ENCODE results near the gene HNRNPA2B1.
A peak's percentile ranks its signal among the peaks of the same experiment; 100 is the strongest.
"Not testable (repeated sequence)": the region's sequence is repeated elsewhere in the genome, so short reads cannot be mapped to it uniquely, and the experiment has no call there.

The HNRNPA2B1 gene

DNA sequence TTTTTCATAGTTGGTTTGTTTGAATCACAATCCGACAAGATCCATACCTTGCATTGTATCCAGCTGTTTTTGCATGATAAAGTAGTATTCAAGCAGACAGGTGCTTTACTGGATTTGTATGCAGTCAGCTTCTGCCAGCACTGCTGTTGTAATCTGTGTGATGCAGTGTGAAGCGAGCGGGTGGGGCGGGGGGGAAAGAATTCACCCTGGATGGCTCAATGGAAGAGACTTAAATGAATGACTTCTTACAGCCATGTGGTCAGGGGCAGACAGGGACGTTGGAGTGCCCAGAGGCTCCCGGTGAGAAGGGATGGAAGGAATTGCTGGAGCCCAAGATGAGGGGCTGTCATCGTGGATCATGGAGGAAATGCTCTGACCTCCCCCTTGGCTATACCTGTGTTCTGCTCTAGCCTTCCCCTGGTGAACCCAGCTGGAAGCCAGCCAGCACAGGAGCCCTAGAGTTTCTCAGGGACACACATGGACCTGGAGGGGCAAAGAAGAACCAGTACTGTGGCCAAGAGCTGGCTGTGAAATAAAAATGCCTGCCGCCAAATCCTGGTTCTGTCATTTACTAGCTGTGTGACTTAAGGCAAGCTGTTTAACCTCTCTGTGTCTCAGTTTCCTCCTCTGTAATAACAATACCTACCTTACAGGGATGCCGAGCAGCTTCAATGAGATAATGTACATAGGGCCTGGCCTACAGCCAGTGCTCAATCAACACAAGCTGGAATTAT is 34.4 kb downstream of the HNRNPA2B1 start:
- DNase-seq (ENCODE audit: low spot score), result no peak

DNA sequence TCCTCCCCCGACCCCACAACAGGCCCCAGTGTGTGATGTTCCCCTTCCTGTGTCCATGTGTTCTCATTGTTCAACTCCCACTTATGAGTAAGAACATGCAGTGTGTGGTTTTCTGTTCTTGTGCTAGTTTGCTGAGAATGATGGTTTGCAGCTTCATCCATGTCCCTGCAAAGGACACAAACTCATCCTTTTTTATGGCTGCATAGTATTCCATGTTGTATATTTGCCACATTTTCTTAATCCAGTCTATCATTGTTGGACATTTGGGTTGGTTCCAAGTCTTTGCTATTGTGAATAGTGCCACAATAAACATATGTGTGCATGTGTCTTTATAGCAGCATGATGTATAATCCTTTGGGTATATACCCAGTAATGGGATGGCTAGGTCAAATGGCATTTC is 36.7 kb downstream of the HNRNPA2B1 start:
- DNase-seq (ENCODE audit: low spot score), result not testable (repeated sequence)

DNA sequence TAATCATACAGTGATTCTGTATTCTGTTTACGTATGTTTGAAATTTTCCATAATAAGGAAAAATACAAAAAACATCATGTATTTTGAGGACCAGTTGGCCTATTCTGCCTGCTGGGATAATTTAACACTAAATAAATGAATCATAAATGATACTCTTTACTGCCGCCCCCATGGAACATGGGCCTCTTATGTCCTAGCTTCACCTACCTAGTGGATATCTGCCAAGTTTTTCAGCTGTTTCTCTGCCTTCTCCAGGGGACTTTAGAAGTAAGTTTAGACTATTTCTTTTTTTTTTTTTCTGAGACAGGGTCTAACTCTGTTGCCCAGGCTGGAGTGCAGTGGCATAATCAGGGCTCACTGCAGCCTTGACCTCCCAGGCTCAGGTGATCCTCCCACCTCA is 38.1 kb downstream of the HNRNPA2B1 start:
- no peak for DNase-seq (ENCODE audit: low spot score)

DNA sequence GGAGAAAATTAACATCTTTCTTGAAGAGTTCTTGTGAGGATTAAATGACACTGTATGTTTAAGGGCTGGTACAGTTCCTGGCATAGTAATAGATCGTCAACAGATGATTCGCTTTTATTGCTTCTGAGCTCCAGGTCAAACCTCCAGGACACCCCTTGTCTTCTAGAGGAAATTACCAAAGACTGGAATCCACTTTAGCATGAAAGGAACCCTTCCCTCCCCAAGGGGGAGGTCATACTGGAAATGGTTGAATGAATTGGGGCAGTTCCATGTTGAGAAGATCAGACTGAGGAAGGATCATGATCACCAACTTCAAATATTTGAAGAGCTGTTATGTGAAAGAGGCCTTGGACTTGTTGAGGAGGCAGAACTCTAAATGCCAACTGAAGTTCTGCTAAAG is 39.6 kb downstream of the HNRNPA2B1 start:
- no peak for DNase-seq (ENCODE audit: low spot score)

DNA sequence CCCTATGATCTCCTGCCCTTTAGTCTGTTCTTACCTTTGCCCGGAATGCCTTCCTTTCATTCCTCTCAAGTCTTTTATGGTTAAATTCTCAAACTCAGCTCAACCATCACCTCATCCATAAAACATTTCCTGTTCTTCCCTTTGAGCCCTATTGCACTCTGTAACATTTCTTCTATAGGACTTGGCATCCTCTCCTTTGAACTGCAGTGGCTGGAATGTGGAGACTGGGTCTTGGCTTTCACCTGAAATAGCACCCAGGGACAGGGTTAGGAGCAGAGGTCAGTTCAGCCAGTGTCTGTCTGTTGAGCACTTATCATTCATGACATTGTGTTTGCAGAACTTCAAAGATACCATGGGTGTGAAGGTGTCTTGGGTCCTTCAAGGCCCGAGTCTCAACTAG is 41.3 kb downstream of the HNRNPA2B1 start:
- DNase-seq (ENCODE audit: low spot score), result no peak

DNA sequence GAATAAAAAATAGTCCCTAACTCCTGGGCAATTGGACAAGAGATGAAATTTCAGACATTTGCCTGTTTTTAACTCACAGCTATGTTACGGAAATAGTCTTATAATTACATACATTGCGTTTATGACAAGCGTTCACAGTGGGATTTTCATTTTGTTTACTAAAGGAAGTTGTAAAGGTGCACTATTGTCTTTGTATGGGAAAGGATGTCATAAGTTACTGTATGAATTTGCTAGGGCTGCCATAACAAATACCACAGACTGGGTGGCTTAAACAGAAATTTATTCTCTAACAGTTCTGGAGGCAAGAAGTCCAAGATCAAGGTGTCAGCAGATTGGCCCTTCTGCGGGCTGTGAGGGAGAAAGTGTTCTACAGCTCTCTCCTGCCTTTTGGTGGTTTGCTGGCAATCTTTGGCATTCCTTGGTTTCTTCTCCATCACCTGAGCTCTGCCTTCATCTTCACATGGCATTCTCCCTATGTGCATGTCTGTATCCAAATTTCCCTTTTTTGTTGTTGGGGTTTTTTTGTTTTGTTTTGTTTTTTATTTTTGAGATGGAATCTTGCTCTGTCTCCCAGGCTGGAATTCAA is 42.9 kb downstream of the HNRNPA2B1 start:
- DNase-seq (ENCODE audit: low spot score), result no peak

DNA sequence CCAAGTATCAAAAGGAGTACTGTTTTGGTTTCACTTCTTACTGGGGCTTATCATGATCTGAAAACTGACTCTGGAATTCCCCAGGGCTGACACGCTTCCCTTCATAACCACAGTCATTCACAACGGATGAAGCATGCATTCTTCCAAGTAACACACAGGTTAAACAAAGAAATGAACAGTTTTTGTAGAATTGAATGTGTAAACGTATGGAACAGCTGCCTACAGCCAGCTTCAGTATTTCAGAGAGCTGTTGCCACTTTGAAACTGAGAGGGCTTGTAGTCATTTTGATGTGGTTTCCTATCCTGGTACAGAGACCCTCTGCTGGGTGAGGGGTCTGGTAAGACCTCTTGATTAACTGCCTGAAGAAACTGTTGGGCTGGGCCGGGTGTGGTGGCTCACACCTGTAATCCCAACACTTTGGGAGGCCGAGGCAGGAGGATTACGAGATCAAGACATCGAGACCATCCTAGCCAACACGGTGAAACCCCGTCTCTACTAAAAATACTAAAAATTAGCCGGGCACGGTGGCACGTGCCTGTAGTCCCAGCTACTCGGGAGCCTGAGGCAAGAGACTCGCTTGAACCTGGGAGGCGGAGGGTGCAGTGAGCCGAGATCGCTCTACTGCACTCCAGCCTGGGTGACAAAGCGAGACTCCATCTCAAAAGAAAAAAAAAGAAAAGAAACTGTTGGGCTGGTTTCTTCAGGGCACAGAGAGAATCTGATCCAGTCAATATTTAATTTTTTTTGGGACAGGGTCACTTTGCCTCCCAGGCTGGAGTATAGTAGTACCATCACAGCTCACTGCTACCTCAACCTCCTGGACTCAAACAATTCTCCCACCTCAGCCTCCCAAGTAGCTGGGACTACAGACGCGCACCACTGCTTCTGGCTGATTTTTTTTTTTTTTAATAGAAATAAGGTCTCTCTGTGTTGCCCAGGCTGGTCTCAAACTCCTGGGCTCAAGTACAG is 43.8 kb downstream of the HNRNPA2B1 start:
- DNase-seq (ENCODE audit: low spot score), result peak; percentile 84

DNA sequence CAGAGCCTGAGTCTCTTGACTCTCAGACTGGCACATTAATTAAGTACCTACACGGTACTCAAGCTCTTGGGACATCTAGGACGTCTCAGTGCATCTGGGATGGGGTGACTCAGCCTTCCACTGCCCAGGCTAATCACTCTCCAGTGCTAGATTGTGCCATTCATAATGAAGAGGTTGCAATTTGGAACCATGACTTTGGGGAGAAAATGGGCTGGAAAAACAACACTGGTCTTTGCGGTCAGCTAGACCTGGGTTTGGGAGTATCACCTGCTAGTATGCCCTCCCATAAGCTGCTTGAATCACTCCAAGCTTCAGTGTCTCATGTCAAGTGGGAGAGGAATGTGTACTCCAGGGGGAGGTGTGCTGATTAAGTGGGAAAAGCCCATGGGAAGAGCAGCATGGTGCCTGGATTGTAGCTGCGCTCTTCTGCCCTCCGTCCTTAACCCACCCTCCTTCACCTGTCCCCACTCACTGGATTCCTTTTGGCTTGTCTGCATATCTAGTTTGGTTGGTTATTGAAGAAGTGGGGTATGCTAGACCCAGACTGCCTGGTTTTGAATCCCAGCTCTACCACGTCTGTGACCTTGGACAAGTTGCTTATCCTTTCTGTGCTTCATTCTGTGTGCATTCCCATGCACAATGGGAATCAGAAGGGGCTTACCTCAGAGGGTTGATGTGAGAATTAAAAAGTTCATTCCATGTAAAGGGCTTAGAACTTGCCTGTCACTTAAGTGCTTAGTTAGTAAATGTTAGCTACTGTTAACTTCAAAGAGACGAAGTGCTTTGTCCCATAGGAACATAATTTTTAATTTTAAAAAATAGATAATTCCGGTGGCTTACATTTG is 44.8 kb downstream of the HNRNPA2B1 start:
- DNase-seq (ENCODE audit: low spot score), result no peak

DNA sequence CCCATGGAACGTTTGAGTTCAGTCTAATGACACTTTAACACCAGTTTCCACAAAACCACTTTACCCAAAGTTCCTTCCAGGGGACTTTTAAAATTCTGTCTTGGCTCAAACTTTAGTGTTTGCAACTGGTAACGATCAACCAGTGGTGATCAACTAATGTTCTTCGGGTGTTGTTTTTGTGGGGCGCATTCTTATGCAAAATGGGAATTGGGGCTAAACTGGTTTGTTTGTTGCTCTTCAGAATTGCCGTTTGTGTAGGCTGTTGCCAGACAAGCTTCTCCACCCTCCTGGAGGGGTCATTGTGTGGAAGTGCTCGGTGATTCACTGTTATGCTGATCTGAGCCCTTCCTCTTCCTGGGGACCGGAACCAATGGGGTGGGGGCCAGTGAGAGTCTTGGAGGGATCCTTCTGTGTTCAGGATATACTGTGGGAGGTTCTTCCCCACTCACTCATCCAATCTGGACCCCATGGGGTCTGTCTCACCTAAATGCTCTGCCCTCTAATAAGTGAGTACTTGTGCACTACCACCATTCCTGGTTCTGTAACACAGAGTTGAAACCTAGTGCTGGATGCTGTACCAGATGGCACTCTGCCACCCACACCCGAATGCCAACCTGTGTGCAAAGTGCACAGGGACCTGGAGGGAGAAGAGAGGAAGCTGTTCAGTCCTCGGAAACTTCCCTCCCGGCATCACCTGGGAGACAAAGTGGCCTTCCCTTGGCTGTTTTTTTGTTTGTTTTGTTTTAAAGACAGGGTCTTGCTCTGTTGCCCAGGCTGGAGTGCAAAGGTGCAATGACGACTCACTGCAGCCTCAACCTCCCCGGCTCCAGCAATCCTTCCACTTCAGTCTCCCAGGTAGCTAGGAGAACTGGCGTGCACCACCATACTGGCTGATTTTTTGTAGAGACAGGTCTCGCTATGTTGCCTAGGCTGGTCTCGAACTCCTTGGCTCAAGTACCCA is 46.4 kb downstream of the HNRNPA2B1 start:
- peak; percentile 56 for DNase-seq (ENCODE audit: low spot score)

DNA sequence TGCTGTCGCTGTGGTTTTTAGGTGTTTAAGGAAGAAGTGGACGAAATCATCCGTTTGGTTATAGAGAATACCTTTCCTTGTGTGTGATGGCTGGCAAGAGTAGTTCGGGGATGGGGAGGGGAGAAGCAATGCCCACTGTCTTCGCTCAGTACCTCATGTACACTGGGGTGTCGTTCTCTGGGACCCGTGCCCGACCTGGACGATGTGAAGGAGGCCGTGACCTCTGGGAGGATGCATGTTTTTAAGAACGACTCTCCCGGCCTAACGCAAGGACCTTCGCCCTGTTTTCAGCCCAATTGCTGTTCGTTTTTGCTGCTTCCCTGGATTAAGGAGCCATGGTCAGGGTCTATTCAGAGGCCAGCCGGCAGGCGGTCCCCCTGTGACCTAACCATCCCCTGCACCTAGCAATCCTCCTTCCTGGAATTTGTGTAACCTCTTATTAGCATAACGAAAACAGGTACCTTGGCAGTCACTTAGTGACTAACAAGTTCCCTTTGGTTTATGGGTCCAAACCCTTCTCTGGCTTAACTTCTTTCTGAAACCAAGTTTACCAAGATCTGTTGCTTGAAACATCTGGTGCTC is 47.2 kb downstream of the HNRNPA2B1 start:
- peak; percentile 54 for DNase-seq (ENCODE audit: low spot score)

DNA sequence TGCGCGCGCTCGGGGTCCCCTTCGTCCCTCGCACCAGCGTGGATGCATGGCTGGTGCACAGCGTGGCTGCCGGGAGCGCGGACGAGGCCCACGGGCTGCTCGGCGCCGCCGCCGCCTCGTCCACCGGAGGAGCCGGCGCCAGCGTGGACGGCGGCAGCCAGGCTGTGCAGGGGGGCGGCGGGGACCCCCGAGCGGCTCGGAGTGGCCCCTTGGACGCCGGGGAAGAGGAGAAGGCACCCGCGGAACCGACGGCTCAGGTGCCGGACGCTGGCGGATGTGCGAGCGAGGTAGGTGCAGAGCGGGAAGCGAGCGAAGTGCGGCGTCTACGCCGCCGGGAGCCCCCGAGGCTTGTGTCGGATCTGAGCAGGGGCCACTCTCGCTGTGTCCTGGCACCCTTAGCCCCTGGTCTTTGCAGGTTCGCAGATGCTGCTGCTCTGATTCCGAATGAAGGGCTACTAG is 47.7 kb downstream of the HNRNPA2B1 start:
- DNase-seq (ENCODE audit: low spot score), result not testable (repeated sequence)

DNA sequence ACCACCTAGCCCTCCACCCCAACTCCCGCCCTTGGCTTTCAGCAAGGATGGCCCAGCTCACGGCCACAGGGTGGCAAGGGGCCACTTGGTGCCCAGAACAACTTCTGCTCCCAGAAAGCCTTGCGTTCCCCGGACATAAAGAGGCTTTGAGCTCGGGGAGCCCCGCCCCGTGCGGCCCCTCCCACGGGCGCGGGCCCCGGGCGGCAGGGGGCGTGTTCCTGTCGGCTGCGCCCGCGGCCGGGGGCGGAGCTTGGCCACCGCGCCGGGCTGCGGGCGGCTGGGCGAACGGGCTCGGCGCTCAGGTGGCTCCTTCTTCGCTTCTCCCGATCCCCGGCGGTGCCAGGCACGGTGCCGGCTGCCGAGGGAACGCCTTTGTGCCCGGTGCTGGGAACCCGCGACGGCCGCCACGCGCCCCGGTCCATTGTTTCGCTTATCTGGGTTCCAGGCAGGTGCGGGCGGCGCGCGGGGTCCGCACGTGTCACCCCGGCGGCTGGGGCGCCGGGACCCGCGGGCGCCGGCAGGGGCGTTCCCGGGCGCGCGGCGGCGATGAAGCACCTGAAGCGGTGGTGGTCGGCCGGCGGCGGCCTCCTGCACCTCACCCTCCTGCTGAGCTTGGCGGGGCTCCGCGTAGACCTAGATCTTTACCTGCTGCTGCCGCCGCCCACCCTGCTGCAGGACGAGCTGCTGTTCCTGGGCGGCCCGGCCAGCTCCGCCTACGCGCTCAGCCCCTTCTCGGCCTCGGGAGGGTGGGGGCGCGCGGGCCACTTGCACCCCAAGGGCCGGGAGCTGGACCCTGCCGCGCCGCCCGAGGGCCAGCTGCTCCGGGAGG is 48.4 kb downstream of the HNRNPA2B1 start, which contains the start of gene NFE2L3:
TSS of gene NFE2L3 (plus strand) at position 246 of the 829 bp plus-strand sequence. CDS start at position 547, 301 bp downstream.
- peak; percentile 83 for DNase-seq (ENCODE audit: low spot score)

DNA sequence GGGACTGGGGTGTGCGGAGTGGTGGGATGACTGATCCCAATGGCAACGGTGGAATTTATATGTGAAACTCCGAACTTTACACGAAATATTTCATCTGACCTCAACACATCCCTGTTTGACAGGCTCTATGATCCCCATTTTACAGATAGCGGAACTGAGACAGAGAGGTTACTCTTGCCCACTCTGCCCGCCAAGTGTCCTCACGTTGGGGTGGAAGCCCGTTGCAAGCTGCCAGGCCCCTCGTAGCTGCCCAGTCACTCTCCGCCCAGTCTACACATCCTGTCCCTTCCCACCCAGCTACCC is 48.9 kb downstream of the HNRNPA2B1 start:
- no peak for DNase-seq (ENCODE audit: low spot score)

DNA sequence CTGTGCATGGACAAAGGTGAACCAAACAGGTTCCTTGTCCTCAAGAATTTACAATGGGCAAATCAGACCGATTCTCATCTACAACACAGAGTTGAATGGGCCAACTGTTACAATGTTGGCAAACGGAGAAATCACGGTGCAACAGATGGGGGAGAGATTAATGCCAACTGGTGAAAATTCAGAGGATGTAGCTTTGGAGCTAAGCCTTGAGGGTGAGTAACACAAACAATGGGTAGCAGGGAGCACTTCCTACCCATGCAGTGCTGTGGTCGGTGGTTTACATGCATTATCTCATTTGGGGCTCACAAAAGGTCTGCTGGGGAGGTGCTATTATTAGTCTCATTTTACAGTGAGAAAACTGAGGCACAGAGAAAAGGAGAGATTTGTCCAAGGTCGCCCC is 49.5 kb downstream of the HNRNPA2B1 start:
- peak; percentile 44 for DNase-seq (ENCODE audit: low spot score)

DNA sequence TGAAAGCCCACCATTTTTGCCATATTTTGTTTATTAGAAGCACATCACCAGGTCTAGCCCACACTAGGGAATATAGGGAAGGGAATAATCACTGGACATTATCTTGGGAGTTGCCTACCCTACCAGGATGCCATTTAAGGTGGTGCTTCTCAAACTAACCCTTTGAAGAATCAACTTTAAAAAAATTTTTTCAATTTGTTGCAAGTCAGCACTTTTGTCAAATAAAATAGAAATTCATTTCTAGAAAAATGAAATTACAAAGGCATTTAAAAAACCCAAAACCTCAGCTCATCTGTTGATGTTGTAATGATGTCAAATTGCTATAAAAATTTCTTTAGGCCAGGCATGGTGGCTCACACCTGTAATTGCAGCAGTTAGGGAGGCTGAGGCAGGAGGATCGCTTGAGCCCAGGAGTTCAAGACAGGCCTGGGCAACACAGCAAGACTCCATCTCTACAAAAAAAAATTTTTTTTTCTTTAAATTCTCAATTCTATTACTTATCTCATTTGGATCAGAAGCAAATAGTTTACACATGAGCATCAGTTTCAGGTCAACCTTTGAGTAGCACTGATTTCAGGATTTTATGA is 51.1 kb downstream of the HNRNPA2B1 start:
- no peak for DNase-seq (ENCODE audit: low spot score)

DNA sequence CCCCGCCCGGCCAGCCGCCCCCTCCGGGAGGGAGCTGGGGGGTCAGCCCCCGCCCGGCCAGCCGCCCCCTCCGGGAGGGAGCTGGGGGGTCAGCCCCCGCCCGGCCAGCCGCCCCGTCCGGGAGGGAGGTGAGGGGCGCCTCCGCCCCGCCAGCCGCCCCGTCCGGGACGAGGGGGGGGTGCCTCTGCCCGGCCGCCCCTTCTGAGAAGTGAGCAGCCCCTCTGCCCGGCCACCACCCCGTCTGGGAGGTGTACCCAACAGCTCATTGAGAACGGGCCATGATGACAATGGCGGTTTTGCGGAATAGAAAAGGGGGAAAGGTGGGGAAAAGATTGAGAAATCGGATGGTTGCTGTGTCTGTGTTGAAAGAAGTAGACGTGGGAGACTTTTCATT is 52.2 kb downstream of the HNRNPA2B1 start:
- DNase-seq (ENCODE audit: low spot score), result not testable (repeated sequence)

DNA sequence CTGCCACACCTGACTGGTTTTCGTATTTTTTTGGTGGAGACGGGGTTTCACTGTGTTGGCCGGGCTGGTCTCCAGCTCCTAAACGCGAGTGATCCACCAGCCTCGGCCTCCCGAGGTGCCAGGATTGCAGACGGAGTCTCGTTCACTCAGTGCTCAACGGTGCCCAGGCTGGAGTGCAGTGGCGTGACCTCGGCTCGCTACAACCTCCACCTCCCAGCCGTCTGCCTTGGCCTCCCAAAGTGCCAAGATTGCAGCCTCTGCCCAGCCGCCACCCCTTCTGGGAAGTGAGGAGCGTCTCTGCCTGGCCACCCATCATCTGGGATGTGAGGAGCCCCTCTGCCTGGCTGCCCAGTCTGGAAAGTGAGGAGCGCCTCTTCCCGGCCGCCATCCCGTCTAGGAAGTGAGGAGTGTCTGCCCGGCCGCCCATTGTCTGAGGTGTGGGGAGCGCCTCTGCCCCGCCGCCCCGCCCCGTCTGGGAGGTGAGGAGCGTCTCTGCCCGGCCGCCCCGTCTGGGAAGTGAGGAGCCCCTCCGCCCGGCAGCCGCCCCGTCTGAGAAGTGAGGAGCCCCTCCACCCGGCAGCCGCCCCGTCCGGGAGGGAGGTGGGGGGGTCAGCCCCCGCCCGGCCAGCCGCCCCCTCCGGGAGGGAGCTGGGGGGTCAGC is 52.8 kb downstream of the HNRNPA2B1 start:
- DNase-seq (ENCODE audit: low spot score), result not testable (repeated sequence)

DNA sequence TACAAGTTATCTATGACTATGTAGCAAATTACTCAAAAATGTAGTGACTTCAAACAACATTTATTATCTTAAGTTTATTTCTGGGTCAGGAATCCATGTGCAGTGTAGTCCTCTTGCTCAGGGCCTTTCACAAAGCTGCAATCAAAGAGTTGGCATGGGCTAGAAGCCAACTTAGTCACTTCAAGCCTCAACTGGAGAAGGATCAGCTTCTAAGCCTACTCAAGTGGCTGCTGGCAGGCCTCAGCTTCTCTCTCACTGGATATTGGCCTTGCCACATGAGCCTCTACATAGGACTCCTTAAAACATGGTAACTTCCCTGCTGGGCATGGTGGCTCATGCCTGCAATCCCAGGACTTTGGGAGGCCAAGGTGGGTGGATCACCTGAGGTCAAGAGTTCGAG is 53.5 kb downstream of the HNRNPA2B1 start:
- no peak for DNase-seq (ENCODE audit: low spot score)

Measured in CD4-positive, alpha-beta T cell treated with Interleukin-2 at 100 ng/mL for 4 hours (primary cell).